ENCODE data around the gene KCND3.
"Not testable (repeated sequence)": the region's sequence is repeated elsewhere in the genome, so short reads cannot be mapped to it uniquely, and the experiment has no call there.

Gene KCND3

DNA sequence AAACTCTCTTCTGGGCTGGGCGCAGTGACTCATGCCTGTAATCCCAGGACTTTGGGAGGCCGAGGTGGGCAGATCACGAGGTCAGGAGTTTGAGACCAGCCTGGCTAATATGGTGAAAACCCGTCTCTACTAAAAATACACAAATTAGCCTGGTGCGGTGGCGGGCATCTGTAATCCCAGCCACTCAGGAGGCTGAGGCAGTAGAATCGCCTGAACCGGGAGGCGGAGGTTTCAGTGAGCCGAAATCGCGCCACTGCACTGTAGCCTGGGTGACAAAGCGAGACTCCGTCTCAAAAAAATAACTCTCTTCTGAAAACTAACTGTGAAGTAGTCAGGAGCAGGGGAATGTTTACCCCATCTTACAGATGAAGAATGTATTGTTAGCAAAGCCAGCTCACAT, 247.2 kb downstream of the KCND3 start:
- DNase-seq (ENCODE audit: low spot score) = not testable (repeated sequence)

DNA sequence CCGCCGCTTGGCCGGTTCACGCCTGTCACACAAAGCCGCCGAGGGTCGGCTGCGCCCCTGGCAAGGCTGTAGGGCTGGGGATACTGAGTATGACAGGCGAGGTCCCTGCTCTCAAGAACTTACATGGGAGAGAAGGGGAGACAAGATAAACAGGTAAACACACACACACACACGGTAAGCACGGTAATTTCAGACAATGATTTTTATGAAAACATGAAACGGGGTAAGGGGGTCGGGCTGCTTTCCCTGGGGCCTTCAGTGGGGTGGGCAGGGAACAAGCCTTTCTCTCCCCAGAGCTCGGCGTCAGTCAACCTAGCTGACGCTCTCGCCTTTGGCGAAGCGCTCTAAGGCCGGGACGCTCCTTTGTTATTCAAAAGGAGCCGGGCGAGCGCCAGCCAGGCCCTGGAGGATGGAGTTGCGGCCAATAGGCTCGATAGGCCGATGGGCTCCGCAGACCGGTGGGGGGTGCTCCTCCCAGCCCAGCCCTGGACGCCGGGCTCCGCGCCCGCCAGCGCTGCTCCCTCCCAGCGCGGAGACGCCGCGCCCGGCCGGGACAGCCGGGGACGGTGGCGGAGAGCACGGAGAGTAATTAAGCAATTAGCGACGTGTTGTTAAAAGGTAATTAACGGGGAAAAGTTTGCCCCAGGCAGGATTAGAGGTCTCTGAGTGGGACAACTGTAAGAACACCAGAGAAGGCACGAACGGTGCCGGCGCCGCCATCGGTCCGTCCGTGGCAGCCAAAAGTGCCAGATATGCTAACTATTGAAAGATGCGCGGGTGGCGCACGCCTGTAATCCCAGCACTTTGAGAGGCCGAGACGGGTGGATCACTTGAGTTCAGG, 249.3 kb downstream of the KCND3 start:
- DNase-seq (ENCODE audit: low spot score) = no peak

DNA sequence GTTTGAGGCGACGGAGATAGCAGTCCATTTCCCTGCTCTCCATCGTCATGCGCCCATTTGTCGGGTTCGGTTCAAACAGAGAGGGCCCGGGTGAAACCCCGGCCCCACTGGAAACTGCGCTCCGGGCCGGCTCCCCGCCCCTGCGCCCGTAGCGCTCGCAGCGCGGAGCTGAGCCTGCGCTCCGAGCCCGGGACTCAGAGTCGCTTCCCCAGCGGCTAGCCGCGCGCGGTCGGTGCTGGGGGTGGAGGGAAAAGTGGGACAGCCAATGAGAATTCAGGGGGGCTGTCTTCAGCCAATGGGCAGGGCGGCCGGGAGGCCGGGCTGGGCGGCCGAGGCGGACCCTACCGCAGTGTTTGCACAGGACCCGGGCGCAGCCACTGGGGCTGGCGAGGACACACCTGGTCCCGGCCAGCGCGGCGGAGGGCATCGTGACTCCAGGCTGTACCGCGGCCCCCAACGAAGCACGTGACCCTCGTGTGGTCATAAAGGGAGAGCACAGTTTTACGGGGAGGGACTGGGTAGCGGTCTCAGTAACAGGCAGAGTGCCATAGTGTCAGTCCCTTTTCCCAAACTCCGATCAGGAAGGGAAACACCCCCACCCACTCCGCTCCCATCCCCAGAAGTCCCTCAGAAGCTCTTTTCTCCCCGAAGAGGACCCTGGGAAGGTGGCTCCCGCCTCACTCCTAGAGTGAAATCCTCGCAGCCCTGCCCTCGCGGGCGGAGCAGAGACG, 250.1 kb downstream of the KCND3 start, which contains the start of gene INKA2:
INKA2 (minus strand) TSS at position 202 of the 731 bp plus-strand sequence; CDS start at position 49, 153 bp downstream.
- DNase-seq (ENCODE audit: low spot score) = peak; percentile 90

DNA sequence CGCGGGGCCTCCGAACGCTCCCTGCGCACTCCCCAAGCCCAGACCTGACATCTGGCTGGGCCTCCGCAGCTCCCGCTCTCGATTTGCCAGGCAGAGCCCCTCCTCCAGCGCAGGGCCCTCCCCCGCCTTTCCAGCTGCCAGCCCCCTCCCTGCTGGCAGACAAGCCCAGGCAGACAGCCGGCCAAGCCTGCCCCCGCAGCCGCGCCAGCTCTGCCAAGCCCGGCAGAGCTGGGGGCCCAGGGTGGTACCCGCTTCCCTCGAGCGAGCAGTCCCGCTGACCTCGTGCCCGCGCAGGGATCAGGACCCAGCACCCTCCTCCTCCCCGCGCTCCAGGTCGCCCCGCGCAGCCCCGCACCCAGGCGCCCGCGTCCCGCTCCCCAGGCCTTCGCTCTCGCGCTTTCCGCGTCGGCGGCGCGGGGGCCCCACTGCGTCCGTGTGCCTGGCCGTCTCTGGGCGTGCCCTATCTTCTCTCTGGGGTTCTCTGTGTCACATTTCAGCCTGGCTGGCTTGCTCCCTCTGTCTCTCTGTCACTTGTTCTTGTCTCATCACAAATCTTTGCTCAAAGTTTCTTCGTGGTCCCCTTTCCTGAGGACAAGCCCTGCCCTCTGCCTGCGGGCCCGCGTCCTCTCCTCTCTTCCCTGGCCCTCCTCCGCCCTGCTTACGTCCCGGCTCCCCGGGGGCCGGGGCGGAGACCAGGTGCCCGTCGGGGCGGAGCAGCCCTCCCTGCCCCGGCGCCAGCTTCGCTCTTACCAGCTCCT, 250.9 kb downstream of the KCND3 start:
- DNase-seq (ENCODE audit: low spot score) = peak; percentile 76

DNA sequence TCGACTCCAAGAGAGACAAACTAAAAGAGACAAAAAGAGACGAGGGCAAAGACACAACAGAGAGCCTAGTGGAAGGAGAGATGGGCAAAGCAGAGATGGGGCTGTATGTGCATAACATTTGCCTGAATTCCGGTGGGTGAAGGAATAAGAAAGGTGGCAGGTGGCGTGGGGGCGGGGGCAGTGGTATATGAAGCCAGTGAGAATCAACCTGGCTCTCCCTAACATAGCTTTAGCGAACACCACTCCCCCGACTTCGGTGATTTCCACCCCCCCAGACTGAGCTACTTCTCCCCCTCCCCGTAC, 251.4 kb downstream of the KCND3 start:
- no peak for DNase-seq (ENCODE audit: low spot score)

DNA sequence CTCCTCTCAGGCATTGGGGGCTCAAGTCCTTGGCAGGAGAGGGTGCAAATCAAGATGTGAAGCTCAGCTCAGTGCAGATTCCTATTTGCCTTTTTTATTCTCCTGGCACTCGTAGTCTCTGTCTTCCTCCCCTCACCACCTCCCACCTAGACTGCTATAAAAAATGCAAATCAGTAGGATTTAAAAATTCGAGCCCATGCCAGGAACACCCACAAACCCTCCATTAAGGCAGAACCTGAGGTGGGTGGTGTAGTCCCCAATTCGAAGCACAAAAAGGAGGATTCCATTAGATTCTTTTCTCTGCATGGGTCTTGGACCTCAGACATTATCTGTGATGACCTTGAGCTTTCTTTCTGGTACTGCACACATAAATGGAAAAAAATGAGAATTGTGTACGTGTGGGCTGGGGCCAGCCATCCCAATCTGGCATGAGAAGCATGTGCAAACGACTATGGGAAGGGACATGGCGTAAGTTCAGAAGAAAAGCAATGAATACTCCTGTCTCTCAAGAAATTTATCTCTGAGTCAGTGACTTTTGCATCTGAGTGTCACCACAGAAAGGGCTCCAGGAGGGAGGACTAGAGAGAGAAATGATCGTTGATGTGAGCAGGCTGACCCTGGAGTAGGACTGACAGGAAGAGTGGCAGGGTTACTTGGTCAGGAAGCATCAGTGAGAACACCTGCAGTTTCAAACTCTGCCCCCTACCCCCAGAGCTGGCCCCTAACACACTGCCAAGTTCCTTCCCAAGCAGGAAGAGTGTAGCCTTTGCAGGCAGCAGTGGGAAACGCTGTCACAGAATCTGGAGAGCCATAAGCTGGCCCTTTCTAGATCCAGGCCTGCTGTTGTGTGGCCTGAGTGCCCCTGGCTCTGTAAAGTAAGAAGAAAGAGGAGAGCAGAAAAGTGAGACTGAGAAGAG, 252.0 kb downstream of the KCND3 start:
- peak; percentile 36 for DNase-seq (ENCODE audit: low spot score)

DNA sequence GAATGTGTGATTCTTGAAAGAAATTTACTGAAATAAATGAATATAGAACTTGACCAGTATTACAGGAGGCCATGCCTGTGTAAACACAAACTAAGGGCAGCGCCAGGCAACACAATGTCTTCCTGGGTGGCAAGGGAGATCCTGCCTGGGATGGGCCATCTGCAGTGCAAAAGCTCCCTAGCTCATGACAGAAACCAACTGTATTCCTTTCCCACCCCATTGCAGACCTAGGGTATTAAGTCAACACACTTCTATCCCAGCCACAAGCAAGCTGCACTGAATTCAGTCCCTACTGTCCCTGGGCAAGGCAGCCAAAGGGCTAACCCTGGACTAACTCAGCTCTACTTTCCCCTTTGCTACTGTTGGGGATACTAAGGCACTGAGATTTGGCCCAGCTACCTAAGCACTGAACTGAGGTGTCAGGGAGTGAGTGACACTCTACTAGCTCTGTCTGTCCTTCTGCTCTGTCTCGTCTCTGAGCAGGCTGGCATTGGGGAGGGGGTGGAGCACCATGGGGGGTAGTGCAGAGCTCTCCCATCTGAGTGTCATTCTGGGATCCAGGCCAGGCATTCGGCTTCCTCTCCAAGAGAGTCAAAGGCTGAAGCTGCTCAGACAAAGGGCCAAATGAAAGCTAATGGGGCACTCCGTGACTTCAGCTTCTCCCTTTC, 252.8 kb downstream of the KCND3 start:
- DNase-seq (ENCODE audit: low spot score) = no peak

DNA sequence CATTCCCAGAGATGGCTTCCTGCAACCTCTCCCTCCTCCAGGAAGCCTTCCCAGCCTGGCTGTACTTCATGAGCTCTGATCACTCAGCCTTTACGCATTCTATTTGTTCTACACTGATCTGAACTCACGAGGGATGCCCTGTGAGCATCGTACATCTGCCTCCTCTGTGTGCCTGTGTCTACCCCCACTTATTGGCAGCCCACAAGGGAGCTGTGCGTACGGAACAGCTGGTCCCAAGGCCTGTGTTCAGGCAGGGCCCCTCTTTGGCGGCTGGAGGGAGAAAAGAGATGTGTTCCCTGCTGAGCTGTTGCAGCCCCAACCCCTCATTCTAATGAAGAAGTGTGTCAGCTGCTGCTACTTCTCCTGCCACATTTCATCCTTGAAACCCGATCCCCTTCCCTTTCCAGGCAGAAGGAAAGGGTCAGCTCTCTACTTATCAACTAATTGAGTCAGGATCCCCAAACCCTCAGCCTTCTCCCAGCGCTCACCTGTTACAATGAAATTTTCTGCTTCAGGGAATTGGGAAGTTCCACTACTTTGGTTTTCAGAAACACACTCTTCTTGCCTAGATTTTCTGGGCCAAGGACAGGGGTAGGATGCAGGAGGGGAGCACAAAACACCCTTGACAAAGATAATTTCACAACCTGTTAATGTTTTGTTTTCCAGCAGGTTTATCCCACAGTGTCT, 253.5 kb downstream of the KCND3 start:
- DNase-seq (ENCODE audit: low spot score) = no peak

- no peak for DNase-seq (ENCODE audit: low spot score)
These were observed 254.1 kb downstream of the KCND3 start for GRCh38 chr1:111735321-111735720.

DNA sequence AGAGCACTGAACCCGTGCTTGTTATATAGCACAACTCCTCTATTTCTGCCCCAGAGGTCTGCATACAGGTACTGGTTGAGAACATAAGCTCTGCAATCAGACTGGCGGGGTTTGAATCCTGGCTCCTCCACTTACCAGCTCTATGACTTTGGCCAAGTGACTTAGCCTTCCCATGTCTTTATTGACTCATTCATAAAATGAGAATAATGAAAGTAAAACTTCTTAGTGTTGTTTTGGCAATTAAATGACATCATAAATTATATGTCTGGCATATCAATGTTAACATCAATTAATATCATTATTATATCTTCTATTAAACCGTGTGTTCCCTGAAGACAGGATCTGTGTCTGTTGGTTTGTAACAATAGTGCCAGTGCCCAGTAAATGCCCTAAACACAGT, 254.6 kb downstream of the KCND3 start:
- DNase-seq (ENCODE audit: low spot score) = no peak

DNA sequence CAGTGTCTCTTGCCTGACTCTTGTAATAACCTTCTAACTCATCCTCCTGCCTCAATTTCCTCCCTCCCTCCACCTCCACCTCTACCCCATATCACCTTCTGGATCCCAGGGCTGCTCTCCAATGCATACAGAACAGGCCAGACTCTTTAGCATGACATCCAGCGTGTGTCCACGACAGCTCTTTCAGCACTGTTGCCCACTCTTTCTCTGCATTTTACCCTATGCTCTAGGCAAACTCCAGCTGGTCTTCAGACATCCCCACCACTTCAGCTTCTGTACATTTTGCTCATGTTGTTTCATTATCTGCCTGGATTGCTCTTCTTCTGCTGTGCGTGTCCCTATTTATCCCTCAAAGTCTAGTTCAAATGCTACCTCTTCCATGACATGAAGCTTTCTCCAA, 255.0 kb downstream of the KCND3 start:
- DNase-seq (ENCODE audit: low spot score) = no peak

GRCh38 chr1:111733992-111734341, 255.5 kb downstream of the KCND3 start:
- DNase-seq (ENCODE audit: low spot score) = no peak

DNA sequence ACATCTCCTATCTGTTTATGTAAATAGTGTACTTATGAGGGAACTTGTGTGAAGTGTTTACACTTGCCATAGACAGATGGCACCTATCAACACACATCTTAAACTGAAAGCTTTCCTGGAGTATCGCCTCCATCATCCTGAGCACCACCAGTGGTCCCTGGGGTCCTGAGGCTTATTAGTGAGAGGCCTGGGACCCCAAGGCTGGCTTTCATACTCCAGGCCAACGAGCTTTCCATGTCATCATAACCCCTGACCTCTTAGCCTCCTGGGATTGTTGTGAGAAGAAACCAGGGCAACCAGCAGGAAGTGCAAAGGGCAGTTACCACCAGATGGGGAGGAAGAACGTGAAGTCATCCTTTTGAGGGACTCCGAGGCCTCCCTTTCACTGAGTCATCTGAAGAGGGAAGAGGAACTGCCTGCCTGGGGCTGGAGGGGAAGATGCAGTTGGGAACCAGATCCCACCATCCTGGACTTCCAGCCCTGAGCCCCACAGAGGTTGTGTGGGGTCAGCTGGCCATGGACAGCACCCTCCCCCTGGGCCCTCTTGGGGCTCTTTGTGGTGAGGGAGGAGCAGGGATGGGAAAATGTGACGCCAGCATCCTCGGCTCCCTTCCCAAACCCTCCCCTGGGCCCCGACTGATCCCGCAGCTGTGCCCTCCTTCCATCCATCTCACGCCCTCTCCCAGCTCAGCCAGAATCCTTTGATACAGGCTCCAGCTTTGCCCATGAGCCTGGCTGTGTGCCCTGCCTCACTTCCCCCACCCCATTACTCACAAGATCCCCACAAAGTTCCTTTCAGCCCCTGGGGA, 256.1 kb downstream of the KCND3 start:
- DNase-seq (ENCODE audit: low spot score) = no peak

DNA sequence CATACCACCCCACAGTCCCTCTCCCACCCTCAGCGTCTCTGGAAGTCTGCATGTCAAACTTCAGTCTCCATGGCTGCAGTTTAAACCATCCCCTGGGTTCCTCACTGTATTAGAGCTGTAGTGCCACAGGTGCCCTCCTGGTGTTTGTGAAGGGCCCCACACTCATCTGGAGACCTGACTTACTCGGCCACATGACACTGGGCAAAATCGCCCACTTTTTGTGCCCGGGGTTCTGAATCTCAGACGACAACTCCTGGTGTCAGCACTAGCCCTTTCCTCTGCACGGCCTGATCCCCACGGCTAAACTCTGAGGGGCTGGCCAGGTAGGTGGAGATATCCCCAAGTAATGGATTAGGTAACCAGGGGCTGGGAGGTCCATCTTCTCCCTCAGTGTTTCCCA, 256.8 kb downstream of the KCND3 start:
- no peak for DNase-seq (ENCODE audit: low spot score)

DNA sequence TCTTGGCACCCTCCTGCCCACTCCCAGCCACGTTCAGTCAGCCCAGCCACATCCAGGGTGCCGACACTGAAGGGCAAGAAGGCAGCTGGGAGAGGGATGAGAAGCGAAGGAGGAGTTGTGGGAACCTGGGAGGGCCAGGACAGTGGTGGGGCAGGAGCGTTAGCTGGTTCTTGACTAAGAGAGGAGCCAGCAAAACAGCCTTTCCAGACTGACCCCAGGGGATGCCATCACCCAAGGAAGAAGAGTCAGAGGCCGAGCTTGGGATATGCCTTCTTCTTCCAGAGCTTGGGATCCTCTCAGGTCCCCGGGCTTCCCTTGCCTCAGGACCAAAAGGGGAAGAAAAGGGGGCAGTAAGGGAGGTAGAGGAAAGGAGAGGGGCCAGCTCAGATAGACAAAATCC, 257.5 kb downstream of the KCND3 start:
- DNase-seq (ENCODE audit: low spot score) = no peak

DNA sequence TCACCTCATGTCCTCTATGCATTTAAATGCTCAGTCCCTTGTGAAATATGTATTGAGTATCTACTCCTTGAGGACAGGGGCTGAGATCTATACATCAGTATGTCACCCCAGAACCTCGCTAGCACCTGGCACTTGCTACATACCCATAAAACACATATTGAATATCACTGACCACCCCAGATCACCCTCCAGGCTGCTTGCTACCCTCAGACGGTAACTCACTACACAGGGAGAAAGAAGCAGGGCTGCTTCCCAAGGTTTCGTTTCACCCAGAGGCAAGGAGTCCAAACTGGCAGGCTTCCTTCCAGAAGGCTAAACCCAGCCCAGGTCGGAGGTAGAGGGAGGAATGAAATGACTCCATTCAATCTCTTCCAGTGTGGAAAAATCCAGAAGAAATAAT, 258.8 kb downstream of the KCND3 start:
- DNase-seq (ENCODE audit: low spot score) = no peak

DNA sequence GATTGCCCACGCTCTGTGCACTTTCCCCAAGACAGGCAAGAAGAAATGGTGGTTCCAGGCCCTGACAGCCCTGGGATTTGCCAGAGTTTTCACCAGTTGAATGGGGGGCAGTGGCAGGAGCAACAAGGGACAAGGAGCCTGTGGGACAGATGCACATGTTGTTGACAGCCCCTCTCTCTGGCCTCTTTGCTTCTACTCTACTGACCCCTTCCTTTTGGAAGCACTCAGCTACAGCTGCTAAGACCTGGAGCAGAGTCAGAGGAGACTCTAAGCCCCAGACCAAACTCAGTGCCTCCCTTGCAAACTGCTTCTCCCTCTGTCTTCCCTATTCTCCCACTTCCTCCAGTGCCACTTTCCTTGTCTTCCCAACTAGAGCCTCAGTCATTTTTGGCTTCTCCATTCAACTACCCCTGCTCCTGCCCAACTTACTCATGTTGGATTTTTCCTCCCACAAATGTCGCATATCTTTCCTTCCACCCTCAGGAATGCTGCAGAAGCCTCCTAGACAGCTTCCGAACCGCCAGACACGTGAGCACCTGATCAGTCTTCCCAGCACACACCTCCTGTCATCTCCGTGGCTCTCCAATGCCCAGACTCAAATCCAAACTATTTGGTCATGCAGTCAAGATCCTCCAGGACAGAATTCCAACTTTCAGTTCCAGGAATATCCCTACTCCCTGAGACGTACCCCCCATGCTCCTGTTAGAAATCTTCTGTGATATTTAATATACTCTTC, 259.4 kb downstream of the KCND3 start:
- no peak for DNase-seq (ENCODE audit: low spot score)

- no peak for DNase-seq (ENCODE audit: low spot score)
These were observed 260.1 kb downstream of the KCND3 start for GRCh38 chr1:111729271-111729921.

DNA sequence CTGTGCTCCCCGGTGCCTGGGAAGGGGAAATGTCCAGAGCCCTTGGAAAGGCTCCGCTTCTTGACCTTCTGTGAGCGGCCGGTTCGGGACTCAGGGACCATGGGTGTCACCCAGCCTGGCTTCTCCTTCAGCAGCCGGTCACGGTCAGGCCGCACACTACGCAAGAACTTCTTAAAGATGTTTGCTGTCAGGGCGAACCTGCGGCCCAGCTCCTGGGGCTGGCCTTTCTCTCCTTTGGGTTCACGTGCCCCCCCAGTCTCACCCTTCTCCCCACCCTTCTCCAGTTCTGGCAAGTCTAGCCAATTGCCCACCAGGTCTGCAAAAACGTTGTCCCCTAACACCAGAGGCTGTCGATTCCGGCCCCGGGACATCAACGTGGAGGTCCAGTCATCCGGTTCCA, 262.4 kb downstream of the KCND3 start:
- no peak for DNase-seq (ENCODE audit: low spot score)

All from NAMALWA (cell line).